Mesenchymal stem cell (in vitro differentiated cells and primary cell): ENCODE results near the gene CXCL14.

Experiments used
- DNase-seq: peaks from one replicate; pipeline ENCODE4 v3.0.0-alpha.2; 2013
- H2AFZ ChIP-seq: one replicate; pipeline ENCODE4 v1.6.1; 2013; ENCODE audit warnings: low read depth, mild to moderate bottlenecking, control low read depth, inconsistent platforms, low read length, moderate library complexity
- H2AK5ac ChIP-seq: 2 replicates; pipeline ENCODE4 v1.6.1; 2013; ENCODE audit warnings: low read length, moderate library complexity, mild to moderate bottlenecking, inconsistent platforms; ENCODE audit not compliant: severe bottlenecking
- H2BK120ac ChIP-seq: one replicate; pipeline ENCODE4 v1.6.1; 2013; ENCODE audit warnings: low read depth, mild to moderate bottlenecking, inconsistent platforms, low read length, moderate library complexity
- H2BK12ac ChIP-seq, 2 experiments: one replicate each; pipeline ENCODE4 v1.6.1; 2013; ENCODE audit warnings: inconsistent platforms in 2 of 2, low read length in 2 of 2, mild to moderate bottlenecking in 2 of 2, moderate library complexity in 2 of 2, control low read depth in 1 of 2
- H2BK15ac ChIP-seq: one replicate; pipeline ENCODE4 v1.6.1; 2013; ENCODE audit warnings: mild to moderate bottlenecking, low read depth, inconsistent platforms; ENCODE audit not compliant: poor library complexity, severe bottlenecking
- H2BK5ac ChIP-seq: 2 replicates; pipeline ENCODE4 v1.6.1; 2013; ENCODE audit warnings: low read depth, mild to moderate bottlenecking, low read length, control low read depth, inconsistent platforms; ENCODE audit not compliant: poor library complexity, severe bottlenecking
- H3K14ac ChIP-seq, 2 experiments: one replicate each; pipeline ENCODE4 v1.6.1; 2013; ENCODE audit warnings: inconsistent platforms in 2 of 2, low read length in 2 of 2, control low read depth in 1 of 2, mild to moderate bottlenecking in 1 of 2, moderate library complexity in 1 of 2
- H3K18ac ChIP-seq, 2 experiments: one replicate each; pipeline ENCODE4 v1.6.1; 2013; ENCODE audit warnings: inconsistent platforms in 2 of 2, low read length in 2 of 2, control low read depth in 1 of 2, low read depth in 1 of 2, mild to moderate bottlenecking in 1 of 2
- H3K23ac ChIP-seq, 2 experiments: one replicate each; pipeline ENCODE4 v1.6.1; 2013; ENCODE audit warnings: inconsistent platforms in 2 of 2, low read length in 2 of 2, mild to moderate bottlenecking in 2 of 2, moderate library complexity in 2 of 2, control low read depth in 1 of 2
- H3K27ac ChIP-seq: 2 replicates; pipeline ENCODE4 v1.5.1; 2013; ENCODE audit warnings: mild to moderate bottlenecking, moderate library complexity, low read length, control low read depth, inconsistent platforms; ENCODE audit not compliant: poor library complexity, severe bottlenecking
- H3K27me3 ChIP-seq, 2 experiments: 2 replicates each; pipeline versions ENCODE4 v1.6.1 to v1.7.0; 2013; ENCODE audit warnings: low read length in 2 of 2, mild to moderate bottlenecking in 2 of 2, moderate library complexity in 2 of 2, control low read depth in 1 of 2, inconsistent platforms in 1 of 2; ENCODE audit not compliant: control insufficient read depth in 1 of 2, insufficient read depth in 1 of 2
- H3K36me3 ChIP-seq, 2 experiments: 2 replicates each; pipeline versions ENCODE4 v1.6.1 to v1.7.0; 2013; ENCODE audit warnings: low read length in 2 of 2, control low read depth in 1 of 2, inconsistent platforms in 1 of 2, low read depth in 1 of 2, mild to moderate bottlenecking in 1 of 2; ENCODE audit not compliant: insufficient read depth in 2 of 2, control insufficient read depth in 1 of 2
- H3K4ac ChIP-seq, 2 experiments: one replicate each; pipeline ENCODE4 v1.6.1; 2013; ENCODE audit warnings: inconsistent platforms in 2 of 2, low read length in 2 of 2, mild to moderate bottlenecking in 2 of 2, moderate library complexity in 2 of 2, control low read depth in 1 of 2, low read depth in 1 of 2
- H3K4me1 ChIP-seq: 2 replicates; pipeline ENCODE4 v1.6.1; 2013; ENCODE audit warnings: low read depth, low read length, control low read depth; ENCODE audit not compliant: control insufficient read depth, insufficient read depth
- H3K4me2 ChIP-seq: 2 replicates; pipeline ENCODE4 v1.6.1; 2013; ENCODE audit warnings: low read length, mild to moderate bottlenecking, inconsistent platforms; ENCODE audit not compliant: poor library complexity, severe bottlenecking
- H3K4me3 ChIP-seq, 2 experiments: 2 replicates each; pipeline versions ENCODE4 v1.5.1 to v1.7.0; 2013; ENCODE audit warnings: low read length in 2 of 2, mild to moderate bottlenecking in 2 of 2, control low read depth in 1 of 2, low read depth in 1 of 2; ENCODE audit not compliant: insufficient read depth in 1 of 2
- H3K79me1 ChIP-seq: replicated peaks from 2 replicates; pipeline ENCODE4 v1.6.1; 2013; ENCODE audit warnings: mild to moderate bottlenecking, control low read depth, low read length, inconsistent platforms; ENCODE audit not compliant: poor library complexity, severe bottlenecking
- H3K9ac ChIP-seq: 2 replicates; pipeline ENCODE4 v1.7.0; 2013; ENCODE audit warnings: mild to moderate bottlenecking, low read length, moderate library complexity
- H3K9me3 ChIP-seq: 2 replicates; pipeline ENCODE4 v1.7.0; 2013; ENCODE audit warnings: mild to moderate bottlenecking, low read length; ENCODE audit not compliant: control insufficient read depth
- H4K8ac ChIP-seq: one replicate; pipeline ENCODE4 v1.6.1; 2013; ENCODE audit warnings: inconsistent platforms, mild to moderate bottlenecking, low read length, moderate library complexity
- H4K91ac ChIP-seq: one replicate; pipeline ENCODE4 v1.6.1; 2013; ENCODE audit warnings: mild to moderate bottlenecking, low read length, inconsistent platforms
- WGBS: methylation state at CpG from one replicate; pipeline ENCODE4 v1.1.7; 2013; ENCODE audit warnings: mixed read lengths; 5-methylcytosine and 5-hydroxymethylcytosine counted together

The CXCL14 gene

DNA sequence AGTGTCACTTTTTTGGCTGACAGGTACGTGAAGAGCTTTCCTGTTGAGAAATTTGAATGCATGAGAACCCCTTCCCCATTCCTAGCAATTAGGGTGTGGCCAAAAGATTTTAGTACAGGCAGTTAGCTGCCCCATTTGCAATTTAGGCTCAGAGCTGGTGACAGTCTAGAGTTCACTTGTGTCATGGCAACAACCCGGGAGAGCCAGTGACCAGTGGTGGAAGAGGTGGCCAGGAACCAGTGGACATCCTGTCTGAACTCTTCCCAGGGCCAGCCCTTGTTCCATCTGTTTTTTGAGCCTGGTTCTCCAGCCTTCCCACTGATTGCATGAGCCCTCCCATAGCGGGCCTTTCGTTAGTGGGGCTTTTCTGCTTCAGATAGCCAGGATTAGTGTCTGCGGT lies 40.5 kb downstream of the CXCL14 start:
- Histone ChIP-seq H2BK120ac (no peak overlapping the region), H2AK5ac (no peak overlapping the region), H2BK5ac (no peak overlapping the region), H3K79me1 (no peaks in the 10 kb centered on the region), H3K14ac (no peak overlapping the region), H4K91ac (no peak overlapping the region), H3K4me1 (peaks cover 10% of the 10 kb centered on the region), H3K9ac (no peak overlapping the region), H3K27me3 (peaks cover 91 to 98% of the 10 kb centered on the region in 2 experiments), H3K27ac (no peak overlapping the region), H2AFZ (no peak overlapping the region), H3K4me2 (no peak overlapping the region), H3K4ac (no peak overlapping the region), H2BK15ac (no peak overlapping the region), H3K9me3 (peaks cover 16% of the 10 kb centered on the region), H4K8ac (no peak overlapping the region), H3K23ac (no peak overlapping the region), H3K4me3 (no peak overlapping the region), H2BK12ac (no peak overlapping the region), H3K18ac (no peak overlapping the region), H3K36me3 (no peaks in the 10 kb centered on the region)
- no peak for DNase-seq
- 78% methylated on average over 4 of the region's 5 CpGs for WGBS

DNA sequence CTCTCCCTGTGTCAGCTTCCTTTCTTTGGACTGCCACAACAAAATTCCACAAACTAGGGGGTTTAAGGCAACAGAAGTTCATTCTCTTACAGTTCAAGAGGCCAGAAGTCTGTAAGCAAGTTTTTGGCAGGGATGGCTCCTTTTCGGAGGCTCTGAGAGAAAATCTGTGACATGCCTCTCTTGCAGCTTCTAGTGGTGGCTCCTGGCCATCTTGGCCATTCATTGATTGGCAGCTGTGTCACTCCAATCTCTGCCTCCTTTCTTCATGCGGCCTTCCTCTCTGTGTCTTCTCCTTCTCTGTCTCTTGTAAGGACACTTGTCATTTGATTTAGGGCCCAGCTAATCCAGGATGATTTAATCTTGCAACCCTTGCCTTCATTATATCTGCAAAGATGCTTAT lies 41.0 kb downstream of the CXCL14 start:
- H3K27ac ChIP-seq = no peak overlapping the region
- H3K9me3 ChIP-seq = peaks cover 16% of the 10 kb centered on the region
- no peak overlapping the region for H2BK12ac ChIP-seq
- H3K14ac ChIP-seq = no peak overlapping the region
- H2BK5ac ChIP-seq = no peak overlapping the region
- no peaks in the 10 kb centered on the region for H3K36me3 ChIP-seq
- no peak overlapping the region for H4K91ac ChIP-seq
- no peaks in the 10 kb centered on the region for H3K79me1 ChIP-seq
- WGBS = 59% methylated on average over 2 of the region's 2 CpGs
- no peak overlapping the region for H2BK120ac ChIP-seq
- H2AFZ ChIP-seq = no peak overlapping the region
- no peak overlapping the region for H3K9ac ChIP-seq
- H3K4ac ChIP-seq = no peak overlapping the region
- H3K4me2 ChIP-seq = no peak overlapping the region
- peaks cover 94 to 99% of the 10 kb centered on the region in 2 experiments for H3K27me3 ChIP-seq
- H2BK15ac ChIP-seq = no peak overlapping the region
- no peak overlapping the region for H4K8ac ChIP-seq
- H3K4me1 ChIP-seq = peaks cover 10% of the 10 kb centered on the region
- no peak overlapping the region for H3K4me3 ChIP-seq
- DNase-seq = no peak
- H3K23ac ChIP-seq = no peak overlapping the region
- no peak overlapping the region for H3K18ac ChIP-seq
- no peak overlapping the region for H2AK5ac ChIP-seq

DNA sequence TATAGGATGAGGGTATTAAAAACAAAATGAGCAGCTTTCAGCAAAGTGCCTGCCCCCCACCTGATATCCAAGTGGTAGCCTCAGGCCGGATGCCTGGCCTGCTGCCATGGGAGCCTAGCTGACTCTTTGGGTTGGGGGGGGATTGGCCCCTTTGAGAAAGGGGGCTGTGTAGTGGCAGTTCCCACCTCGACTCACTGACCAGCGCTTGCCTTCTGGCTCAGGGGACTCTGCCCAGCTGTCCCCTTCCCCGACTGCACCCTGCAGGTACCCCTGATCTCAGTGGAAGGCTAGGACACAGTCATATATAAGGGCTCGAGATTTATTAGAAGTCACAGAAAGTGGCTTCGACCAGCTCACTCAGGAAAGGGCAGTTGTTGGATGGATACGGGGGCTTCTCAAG lies 41.5 kb downstream of the CXCL14 start:
- no peak overlapping the region for H2AK5ac ChIP-seq
- H3K18ac ChIP-seq = no peak overlapping the region
- no peak overlapping the region for H3K27ac ChIP-seq
- H2AFZ ChIP-seq = no peak overlapping the region
- WGBS = 56% methylated on average over 7 of the region's 7 CpGs
- H3K9me3 ChIP-seq = peaks cover 16% of the 10 kb centered on the region
- no peak overlapping the region for H3K4ac ChIP-seq
- H3K79me1 ChIP-seq = no peaks in the 10 kb centered on the region
- no peak overlapping the region for H4K8ac ChIP-seq
- no peak overlapping the region for H3K4me2 ChIP-seq
- H2BK120ac ChIP-seq = no peak overlapping the region
- H3K36me3 ChIP-seq = no peaks in the 10 kb centered on the region
- H2BK5ac ChIP-seq = no peak overlapping the region
- peaks cover 95 to 100% of the 10 kb centered on the region in 2 experiments for H3K27me3 ChIP-seq
- no peak overlapping the region for H2BK15ac ChIP-seq
- no peak overlapping the region for H3K23ac ChIP-seq
- peaks cover 10% of the 10 kb centered on the region for H3K4me1 ChIP-seq
- no peak for DNase-seq
- H3K14ac ChIP-seq = no peak overlapping the region
- no peak overlapping the region for H2BK12ac ChIP-seq
- H3K9ac ChIP-seq = no peak overlapping the region
- no peak overlapping the region for H3K4me3 ChIP-seq
- no peak overlapping the region for H4K91ac ChIP-seq

DNA sequence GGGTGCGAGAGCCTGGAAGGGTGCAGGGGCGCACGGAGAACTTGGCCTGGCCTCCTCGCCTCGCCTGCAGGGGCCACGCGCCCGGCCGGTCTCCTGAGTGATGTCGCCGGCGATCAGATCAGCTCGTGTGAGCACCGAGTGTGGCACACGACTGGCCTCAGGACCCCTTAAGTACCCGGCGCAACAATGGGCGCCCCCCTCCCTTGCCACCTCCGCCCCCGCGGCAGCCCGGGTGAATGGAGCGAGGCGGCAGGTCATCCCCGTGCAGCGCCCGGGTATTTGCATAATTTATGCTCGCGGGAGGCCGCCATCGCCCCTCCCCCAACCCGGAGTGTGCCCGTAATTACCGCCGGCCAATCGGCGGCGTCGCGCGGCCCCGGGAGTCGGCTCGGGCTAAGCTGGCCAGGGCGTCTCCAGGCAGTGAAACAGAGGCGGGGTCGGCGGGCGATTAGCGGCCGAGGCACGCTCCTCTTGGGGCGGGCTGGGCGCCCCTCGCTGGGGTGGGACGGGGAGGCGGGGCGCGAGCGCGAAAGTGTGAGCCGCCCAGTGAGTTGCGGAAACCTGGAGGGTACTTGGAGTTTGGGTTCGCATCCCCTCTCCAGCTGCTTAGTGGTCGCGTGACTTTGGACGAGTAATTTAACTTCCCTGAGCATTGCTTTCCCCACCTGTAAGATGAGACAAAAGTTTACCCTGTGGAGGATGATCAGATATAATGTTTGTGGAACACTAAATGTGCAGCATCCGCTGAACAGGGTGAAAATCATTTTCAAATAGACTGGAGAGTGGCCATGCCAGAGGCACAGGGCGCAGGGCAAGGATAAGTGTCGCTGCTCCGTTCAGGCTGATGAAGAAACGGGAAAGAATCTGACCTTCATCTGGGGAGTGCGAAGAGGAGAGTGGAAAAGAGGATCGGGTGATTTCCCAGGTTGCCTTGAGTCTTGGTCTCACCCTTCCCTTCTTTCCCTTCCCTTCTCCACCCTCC lies 42.7 kb downstream of the CXCL14 start, which contains the start of gene NEUROG1:
NEUROG1 (minus strand) TSS at position 145 of the 982 bp plus-strand sequence. CDS start 274 bp downstream, outside the sequence.
- Histone ChIP-seq H3K79me1 (no peaks in the 10 kb centered on the region), H4K91ac (no peak within 1 kb of the TSS), H3K4me3 (peak within 1 kb of the TSS; percentile 9 to 15), H3K18ac (no peak within 1 kb of the TSS), H2BK12ac (no peak within 1 kb of the TSS), H3K27me3 (peaks cover 92 to 97% of the 10 kb centered on the region in 2 experiments), H3K9ac (no peak within 1 kb of the TSS), H2BK5ac (no peak within 1 kb of the TSS), H3K4ac (no peak within 1 kb of the TSS), H3K9me3 (peaks cover 16% of the 10 kb centered on the region), H3K4me2 (no peak within 1 kb of the TSS), H3K36me3 (no peaks in the 10 kb centered on the region), H3K4me1 (peaks cover 10% of the 10 kb centered on the region), H4K8ac (no peak within 1 kb of the TSS), H2BK15ac (no peak within 1 kb of the TSS), H2AK5ac (no peak within 1 kb of the TSS), H2AFZ (no peak within 1 kb of the TSS), H2BK120ac (no peak within 1 kb of the TSS), H3K27ac (no peak within 1 kb of the TSS), H3K23ac (peak within 1 kb of the TSS in 1 of 2 experiments; percentile 62), H3K14ac (no peak within 1 kb of the TSS)
- DNase-seq = no peak
- 3% methylated on average over 70 of the region's 74 CpGs for WGBS
